Measurements from ENCODE around the gene NSUN4.

NSUN4 gene

GRCh38 chr1:46406881-46407608, 66.4 kb downstream of the NSUN4 start:
- DNase-seq (ENCODE audit: low read depth) = no peak

- DNase-seq (ENCODE audit: low read depth) = no peak
Measured at GRCh38 chr1:46407636-46408035, 67.0 kb downstream of the NSUN4 start.

GRCh38 chr1:46408356-46409062, 67.9 kb downstream of the NSUN4 start:
- no peak for DNase-seq (ENCODE audit: low read depth)

- DNase-seq (ENCODE audit: low read depth) = no peak
Measured at GRCh38 chr1:46409063-46409372, 68.4 kb downstream of the NSUN4 start.

DNA sequence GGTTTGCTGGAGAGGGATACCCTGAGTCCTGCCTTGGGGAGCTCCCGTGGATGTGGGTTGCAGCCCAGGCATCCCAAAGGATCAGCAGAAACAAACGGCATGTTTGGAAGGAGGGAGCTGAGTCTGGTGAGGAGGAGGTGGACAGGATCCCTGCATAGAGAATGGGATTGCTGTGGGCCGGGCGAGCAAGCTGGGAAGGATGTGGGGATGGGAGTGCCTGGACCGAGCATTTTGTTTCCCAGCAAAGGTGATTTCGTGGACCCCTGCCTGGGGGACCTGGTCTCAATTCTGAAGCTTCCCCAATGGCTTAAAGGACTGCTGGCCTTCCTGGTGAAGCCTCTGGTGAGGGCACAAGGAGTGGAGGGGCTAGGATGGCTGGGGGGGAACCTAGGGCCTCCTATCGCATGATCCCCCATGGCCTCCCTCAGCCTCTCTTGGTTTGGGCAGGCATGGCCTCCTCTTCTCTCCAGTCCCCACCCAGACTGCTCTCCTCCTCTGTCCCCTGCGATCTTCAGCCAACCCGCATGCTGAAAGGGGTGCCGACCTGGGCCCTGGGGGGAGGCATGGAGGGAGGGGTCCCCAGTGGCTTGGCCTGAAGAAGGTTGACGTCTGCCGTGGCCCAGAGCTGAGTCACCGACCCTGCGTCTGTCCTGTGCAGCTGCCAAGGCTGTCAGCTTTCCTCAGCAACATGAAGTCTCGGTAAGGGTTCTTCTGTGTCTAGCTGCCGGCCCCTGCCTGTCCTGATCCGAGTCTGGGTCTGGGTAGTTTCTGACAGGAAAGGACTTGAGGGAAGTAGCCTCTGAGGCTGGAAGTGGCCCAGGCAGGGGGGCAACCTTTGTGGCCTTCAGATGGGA, 69.8 kb downstream of the NSUN4 start:
- DNase-seq (ENCODE audit: low read depth) = no peak

GRCh38 chr1:46411010-46411405, 70.4 kb downstream of the NSUN4 start:
- no peak for DNase-seq (ENCODE audit: low read depth)
